PFSK-1 (cell line): ENCODE measurements around the gene TAX1BP1.

ENCODE experiments used
- POLR2AphosphoS5 ChIP-seq: IDR thresholded peaks from 2 replicates; pipeline ENCODE4 v1.6.1; 2012; ENCODE audit warnings: low read depth, mild to moderate bottlenecking, control low read depth, low read length, moderate library complexity
- SIN3A ChIP-seq: IDR thresholded peaks from 2 replicates; pipeline ENCODE4 v1.6.1; 2012; ENCODE audit warnings: mild to moderate bottlenecking, low read length, moderate library complexity, borderline replicate concordance; ENCODE audit not compliant: insufficient read depth
- TF ChIP-seq, protein P1 (sequence below), 2 experiments: IDR thresholded peaks; 2 replicates each; pipeline versions ENCODE4 v1.6.1 to v1.8.0; 2011 to 2012; ENCODE audit warnings: low read depth in 2 of 2, low read length in 2 of 2, control low read depth in 1 of 2, inconsistent platforms in 1 of 2, mild to moderate bottlenecking in 1 of 2, moderate library complexity in 1 of 2; ENCODE audit not compliant: insufficient read depth in 1 of 2

DNA sequence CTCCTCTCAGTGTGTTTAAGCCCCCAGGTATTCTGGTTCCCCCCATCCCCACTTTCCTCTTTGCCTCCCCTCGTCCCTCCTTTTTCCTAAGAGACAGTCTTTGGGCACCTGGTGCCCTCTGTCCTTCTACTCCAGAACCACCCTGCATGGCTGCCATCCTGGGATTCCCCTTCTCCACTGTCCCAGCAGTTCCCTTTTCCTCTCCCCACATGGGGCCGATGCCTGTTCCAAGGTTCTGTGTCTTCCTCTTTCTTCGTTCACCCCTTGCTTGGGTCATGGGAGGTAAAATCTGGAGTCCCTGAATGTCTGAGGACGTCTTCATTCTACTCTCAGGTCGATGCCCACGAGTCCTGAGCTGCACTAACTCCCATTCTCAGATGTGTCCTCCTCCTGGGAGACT lies 120.8 kb downstream of the TAX1BP1 start:
- TF ChIP-seq POLR2AphosphoS5 (no peak), SIN3A (no peak)
- TF ChIP-seq, protein P1, sequence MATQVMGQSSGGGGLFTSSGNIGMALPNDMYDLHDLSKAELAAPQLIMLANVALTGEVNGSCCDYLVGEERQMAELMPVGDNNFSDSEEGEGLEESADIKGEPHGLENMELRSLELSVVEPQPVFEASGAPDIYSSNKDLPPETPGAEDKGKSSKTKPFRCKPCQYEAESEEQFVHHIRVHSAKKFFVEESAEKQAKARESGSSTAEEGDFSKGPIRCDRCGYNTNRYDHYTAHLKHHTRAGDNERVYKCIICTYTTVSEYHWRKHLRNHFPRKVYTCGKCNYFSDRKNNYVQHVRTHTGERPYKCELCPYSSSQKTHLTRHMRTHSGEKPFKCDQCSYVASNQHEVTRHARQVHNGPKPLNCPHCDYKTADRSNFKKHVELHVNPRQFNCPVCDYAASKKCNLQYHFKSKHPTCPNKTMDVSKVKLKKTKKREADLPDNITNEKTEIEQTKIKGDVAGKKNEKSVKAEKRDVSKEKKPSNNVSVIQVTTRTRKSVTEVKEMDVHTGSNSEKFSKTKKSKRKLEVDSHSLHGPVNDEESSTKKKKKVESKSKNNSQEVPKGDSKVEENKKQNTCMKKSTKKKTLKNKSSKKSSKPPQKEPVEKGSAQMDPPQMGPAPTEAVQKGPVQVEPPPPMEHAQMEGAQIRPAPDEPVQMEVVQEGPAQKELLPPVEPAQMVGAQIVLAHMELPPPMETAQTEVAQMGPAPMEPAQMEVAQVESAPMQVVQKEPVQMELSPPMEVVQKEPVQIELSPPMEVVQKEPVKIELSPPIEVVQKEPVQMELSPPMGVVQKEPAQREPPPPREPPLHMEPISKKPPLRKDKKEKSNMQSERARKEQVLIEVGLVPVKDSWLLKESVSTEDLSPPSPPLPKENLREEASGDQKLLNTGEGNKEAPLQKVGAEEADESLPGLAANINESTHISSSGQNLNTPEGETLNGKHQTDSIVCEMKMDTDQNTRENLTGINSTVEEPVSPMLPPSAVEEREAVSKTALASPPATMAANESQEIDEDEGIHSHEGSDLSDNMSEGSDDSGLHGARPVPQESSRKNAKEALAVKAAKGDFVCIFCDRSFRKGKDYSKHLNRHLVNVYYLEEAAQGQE (IDR thresholded peaks at IDR 0.05; ENCODE audit: insufficient read depth in 1 of 2, low read depth in 2 of 2, low read length in 2 of 2): no peak
